KOPT-K1 (cell line): ENCODE measurements around the gene HSD3B2.

Source experiments
- H3K27ac ChIP-seq: fragments of 200-600 bp; sonication (generic); 2 replicates; pipeline ENCODE4 v1.5.1; 2016; ENCODE audit warnings: antibody characterized with exemption, mild to moderate bottlenecking, low read depth, low read length; ENCODE audit not compliant: poor library complexity, severe bottlenecking
- H3K36me3 ChIP-seq: fragments of 200-600 bp; sonication (generic); 2 replicates; pipeline ENCODE4 v1.5.1; 2017; ENCODE audit warnings: antibody characterized with exemption, mild to moderate bottlenecking, low read length, moderate library complexity; ENCODE audit not compliant: insufficient read depth
- H3K9me3 ChIP-seq: fragments of 200-600 bp; sonication (generic); 2 replicates; pipeline ENCODE4 v1.5.1; 2017; ENCODE audit warnings: antibody characterized with exemption, low read length, mild to moderate bottlenecking; ENCODE audit not compliant: insufficient read depth, poor library complexity, severe bottlenecking

The HSD3B2 gene

GRCh38 chr1:119384591-119384990, 30.4 kb upstream of the HSD3B2 start:
- no peaks in the 10 kb centered on the region for H3K36me3 ChIP-seq
- no peaks in the 10 kb centered on the region for H3K9me3 ChIP-seq
- H3K27ac ChIP-seq = no peak overlapping the region

GRCh38 chr1:119385650-119386049, 29.3 kb upstream of the HSD3B2 start:
- Histone ChIP-seq H3K36me3 (no peaks in the 10 kb centered on the region), H3K9me3 (no peaks in the 10 kb centered on the region), H3K27ac (no peak overlapping the region)

GRCh38 chr1:119387858-119388257, 27.1 kb upstream of the HSD3B2 start:
- no peaks in the 10 kb centered on the region for H3K36me3 ChIP-seq
- no peaks in the 10 kb centered on the region for H3K9me3 ChIP-seq
- H3K27ac ChIP-seq = no peak overlapping the region

DNA sequence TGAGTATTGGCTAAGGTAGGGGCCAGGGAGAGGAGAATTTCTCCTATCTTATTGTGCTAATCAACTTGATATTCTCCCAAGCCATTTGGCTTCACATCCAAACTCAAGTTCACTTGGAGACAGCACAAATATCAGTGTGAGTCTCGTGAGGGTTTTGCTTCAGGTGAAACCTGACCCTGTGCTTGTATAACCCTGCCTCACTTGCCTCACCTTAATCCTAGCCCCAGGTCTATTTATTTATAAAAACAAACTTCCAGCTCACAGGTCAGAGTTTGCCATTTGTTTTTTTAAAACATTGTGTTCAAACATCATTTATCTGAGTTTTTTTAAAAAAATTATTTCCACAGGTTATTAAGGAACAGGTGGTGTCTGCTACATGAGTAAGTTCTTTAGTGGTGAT, 26.5 kb upstream of the HSD3B2 start:
- Histone ChIP-seq H3K36me3 (no peaks in the 10 kb centered on the region), H3K27ac (no peak overlapping the region), H3K9me3 (no peaks in the 10 kb centered on the region)

- H3K9me3 ChIP-seq = no peaks in the 10 kb centered on the region
- no peak overlapping the region for H3K27ac ChIP-seq
- no peaks in the 10 kb centered on the region for H3K36me3 ChIP-seq
Measured at GRCh38 chr1:119390526-119390925, 24.4 kb upstream of the HSD3B2 start.

GRCh38 chr1:119391749-119392148, 23.2 kb upstream of the HSD3B2 start:
- no peaks in the 10 kb centered on the region for H3K9me3 ChIP-seq

DNA sequence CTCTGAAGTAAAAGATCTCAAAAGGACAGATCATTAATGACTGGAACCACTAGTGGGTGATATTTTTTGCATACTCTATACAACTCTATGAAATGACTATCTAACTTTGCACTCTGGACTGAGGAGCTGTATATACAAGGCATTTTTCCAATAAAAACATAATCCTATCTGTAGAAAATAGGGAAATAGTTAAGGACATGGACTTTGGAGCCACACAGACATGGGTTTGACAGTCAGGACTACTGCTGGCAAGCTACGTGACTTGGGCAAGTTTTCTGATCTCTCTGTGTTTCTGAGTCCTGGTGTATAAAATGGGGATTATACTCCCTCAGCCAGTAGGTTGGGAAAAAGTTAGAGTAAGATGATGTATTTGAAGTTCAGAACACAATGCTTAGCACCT, 20.9 kb upstream of the HSD3B2 start:
- H3K27ac ChIP-seq = no peak overlapping the region
- H3K9me3 ChIP-seq = no peaks in the 10 kb centered on the region
- H3K36me3 ChIP-seq = no peaks in the 10 kb centered on the region

More at GRCh38 chr1:119391749-119392148, 23.2 kb upstream of the HSD3B2 start:
- H3K36me3 ChIP-seq = no peaks in the 10 kb centered on the region
- H3K27ac ChIP-seq = no peak overlapping the region

DNA sequence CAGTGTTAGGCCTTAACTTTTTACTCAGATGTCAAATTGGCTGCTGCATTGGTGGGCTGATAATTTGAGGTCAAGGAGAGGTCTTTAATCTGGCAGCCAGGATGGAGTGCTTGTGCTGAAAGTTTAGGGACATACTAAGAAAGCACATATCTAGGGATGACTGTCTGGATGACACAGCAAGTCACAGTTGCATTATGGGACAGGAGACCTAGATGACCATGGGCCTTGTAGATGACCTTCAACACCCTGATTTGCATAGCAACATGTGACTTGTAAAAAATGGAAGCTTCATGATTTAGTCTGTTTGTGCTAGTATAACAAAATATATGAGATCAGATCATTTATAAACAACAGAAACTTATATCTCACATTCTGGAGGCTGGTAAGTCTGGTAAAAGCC, 18.0 kb upstream of the HSD3B2 start:
- no peaks in the 10 kb centered on the region for H3K9me3 ChIP-seq
- no peaks in the 10 kb centered on the region for H3K36me3 ChIP-seq
- H3K27ac ChIP-seq = no peak overlapping the region

- Histone ChIP-seq H3K9me3 (no peaks in the 10 kb centered on the region), H3K27ac (no peak overlapping the region), H3K36me3 (no peaks in the 10 kb centered on the region)
Measured at GRCh38 chr1:119397986-119398385, 17.0 kb upstream of the HSD3B2 start.

GRCh38 chr1:119404736-119405135, 10.2 kb upstream of the HSD3B2 start:
- Histone ChIP-seq H3K9me3 (no peaks in the 10 kb centered on the region), H3K27ac (no peak overlapping the region), H3K36me3 (no peaks in the 10 kb centered on the region)

- Histone ChIP-seq H3K36me3 (no peaks in the 10 kb centered on the region), H3K27ac (no peak overlapping the region), H3K9me3 (no peaks in the 10 kb centered on the region)
Measured at GRCh38 chr1:119409731-119410130, 5.2 kb upstream of the HSD3B2 start.

- H3K27ac ChIP-seq = no peak overlapping the region
Measured at GRCh38 chr1:119410961-119411360, 4.0 kb upstream of the HSD3B2 start.

GRCh38 chr1:119416006-119416640, 1.2 kb downstream of the HSD3B2 start:
- no peaks in the 10 kb centered on the region for H3K36me3 ChIP-seq
- H3K9me3 ChIP-seq = no peaks in the 10 kb centered on the region
- no peak overlapping the region for H3K27ac ChIP-seq

More at GRCh38 chr1:119410961-119411360, 4.0 kb upstream of the HSD3B2 start:
- Histone ChIP-seq H3K36me3 (no peaks in the 10 kb centered on the region), H3K9me3 (no peaks in the 10 kb centered on the region)

- Histone ChIP-seq H3K9me3 (no peaks in the 10 kb centered on the region), H3K27ac (no peak overlapping the region), H3K36me3 (no peaks in the 10 kb centered on the region)
Measured at GRCh38 chr1:119419109-119419508, 4.2 kb downstream of the HSD3B2 start.

- Histone ChIP-seq H3K27ac (no peak overlapping the region), H3K36me3 (no peaks in the 10 kb centered on the region), H3K9me3 (no peaks in the 10 kb centered on the region)
Measured at GRCh38 chr1:119420638-119421037, 5.7 kb downstream of the HSD3B2 start.

DNA sequence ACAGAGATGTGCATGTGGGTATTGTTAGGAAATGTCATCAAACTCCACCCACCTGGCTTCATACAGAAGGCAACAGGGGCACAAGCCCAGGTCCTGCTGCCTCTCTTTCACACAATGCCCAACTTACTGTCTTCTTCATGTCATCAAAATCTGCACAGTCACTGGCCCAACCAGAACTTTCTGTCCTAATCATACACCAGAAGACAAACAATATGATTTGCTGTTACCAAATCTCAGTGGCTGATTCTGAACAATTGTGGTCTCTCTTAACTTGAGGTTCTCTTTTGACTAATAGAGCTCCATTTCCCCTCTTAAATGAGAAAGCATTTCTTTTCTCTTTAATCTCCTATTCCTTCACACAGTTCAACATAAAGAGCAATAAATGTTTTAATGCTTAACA, 7.7 kb downstream of the HSD3B2 start:
- Histone ChIP-seq H3K36me3 (no peaks in the 10 kb centered on the region), H3K9me3 (no peaks in the 10 kb centered on the region), H3K27ac (no peak overlapping the region)
